ENCODE measurements around the gene TRIM41.

Gene TRIM41

GRCh38 chr5:181187500-181188213 is 35.4 kb upstream of the TRIM41 start:
- Histone ChIP-seq H3K4me3 (replicated peaks; ENCODE audit: insufficient read depth, low read length) (peak overlapping the region; percentile 86), H3K27ac (replicated peaks) (peak overlapping the region; percentile 83)

DNA sequence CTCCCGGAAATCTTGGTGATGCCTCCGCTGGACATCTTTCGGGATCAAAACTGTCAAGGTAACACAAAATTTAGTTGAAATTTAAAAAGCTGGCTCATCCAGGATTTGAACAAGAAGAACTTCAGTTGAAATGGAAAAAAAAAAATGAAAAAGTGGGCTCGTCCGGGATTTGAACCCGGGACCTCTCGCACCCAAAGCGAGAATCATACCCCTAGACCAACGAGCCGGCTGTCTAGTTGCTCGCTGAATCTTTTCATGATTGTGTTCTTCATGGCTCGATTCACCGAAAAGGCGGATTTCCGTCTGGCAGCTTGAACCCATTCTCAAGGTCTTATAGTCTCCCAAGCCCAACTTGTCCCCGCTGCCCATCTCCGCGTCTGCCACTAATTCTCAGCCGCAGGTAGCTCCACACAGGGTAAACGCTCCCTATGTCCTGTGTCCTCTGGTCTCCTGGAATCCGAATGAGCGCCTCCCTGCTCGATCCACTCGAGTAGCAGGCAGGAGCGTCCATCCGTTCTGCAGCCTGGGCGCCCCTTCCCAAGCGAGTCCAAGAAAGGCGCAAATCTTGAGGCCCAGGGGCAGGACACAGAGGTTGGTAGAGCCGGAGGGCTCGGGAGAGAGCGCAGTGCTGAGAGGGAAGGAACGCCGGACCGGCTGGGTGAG is 34.2 kb upstream of the TRIM41 start:
- Histone ChIP-seq H3K27ac (replicated peaks) (peak overlapping the region; percentile 83), H3K4me3 (replicated peaks; ENCODE audit: insufficient read depth, low read length) (peak overlapping the region; percentile 86), H3K27me3 (ENCODE audit: insufficient read depth, poor library complexity, severe bottlenecking) (no peaks in the 10 kb centered on the region)
- DNase-seq (ENCODE audit: low read depth in 1 of 2, low spot score in 1 of 2): peak in 1 of 2 experiments; percentile 78
- TF ChIP-seq, protein P1, sequence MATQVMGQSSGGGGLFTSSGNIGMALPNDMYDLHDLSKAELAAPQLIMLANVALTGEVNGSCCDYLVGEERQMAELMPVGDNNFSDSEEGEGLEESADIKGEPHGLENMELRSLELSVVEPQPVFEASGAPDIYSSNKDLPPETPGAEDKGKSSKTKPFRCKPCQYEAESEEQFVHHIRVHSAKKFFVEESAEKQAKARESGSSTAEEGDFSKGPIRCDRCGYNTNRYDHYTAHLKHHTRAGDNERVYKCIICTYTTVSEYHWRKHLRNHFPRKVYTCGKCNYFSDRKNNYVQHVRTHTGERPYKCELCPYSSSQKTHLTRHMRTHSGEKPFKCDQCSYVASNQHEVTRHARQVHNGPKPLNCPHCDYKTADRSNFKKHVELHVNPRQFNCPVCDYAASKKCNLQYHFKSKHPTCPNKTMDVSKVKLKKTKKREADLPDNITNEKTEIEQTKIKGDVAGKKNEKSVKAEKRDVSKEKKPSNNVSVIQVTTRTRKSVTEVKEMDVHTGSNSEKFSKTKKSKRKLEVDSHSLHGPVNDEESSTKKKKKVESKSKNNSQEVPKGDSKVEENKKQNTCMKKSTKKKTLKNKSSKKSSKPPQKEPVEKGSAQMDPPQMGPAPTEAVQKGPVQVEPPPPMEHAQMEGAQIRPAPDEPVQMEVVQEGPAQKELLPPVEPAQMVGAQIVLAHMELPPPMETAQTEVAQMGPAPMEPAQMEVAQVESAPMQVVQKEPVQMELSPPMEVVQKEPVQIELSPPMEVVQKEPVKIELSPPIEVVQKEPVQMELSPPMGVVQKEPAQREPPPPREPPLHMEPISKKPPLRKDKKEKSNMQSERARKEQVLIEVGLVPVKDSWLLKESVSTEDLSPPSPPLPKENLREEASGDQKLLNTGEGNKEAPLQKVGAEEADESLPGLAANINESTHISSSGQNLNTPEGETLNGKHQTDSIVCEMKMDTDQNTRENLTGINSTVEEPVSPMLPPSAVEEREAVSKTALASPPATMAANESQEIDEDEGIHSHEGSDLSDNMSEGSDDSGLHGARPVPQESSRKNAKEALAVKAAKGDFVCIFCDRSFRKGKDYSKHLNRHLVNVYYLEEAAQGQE (IDR thresholded peaks at IDR 0.05; ENCODE audit: insufficient replicate concordance, low read depth): no peak
- TF ChIP-seq POLR2AphosphoS5 (IDR thresholded peaks at IDR 0.05; ENCODE audit: low read depth): no peak
- TF ChIP-seq CTCF (IDR thresholded peaks at IDR 0.05; ENCODE audit: insufficient read depth, low read length): no peak
- no peak for TF ChIP-seq GABPA (IDR thresholded peaks at IDR 0.05; ENCODE audit: low read depth)
- TF ChIP-seq SPI1 (IDR thresholded peaks at IDR 0.05; ENCODE audit: borderline replicate concordance, low read depth): no peak

More at GRCh38 chr5:181187500-181188213, 35.4 kb upstream of the TRIM41 start:
- no peaks in the 10 kb centered on the region for H3K27me3 ChIP-seq (ENCODE audit: insufficient read depth, poor library complexity, severe bottlenecking)
- peak in 1 of 2 experiments; percentile 67 for DNase-seq (ENCODE audit: low read depth in 1 of 2, low spot score in 1 of 2)
- TF ChIP-seq SPI1 (IDR thresholded peaks at IDR 0.05; ENCODE audit: borderline replicate concordance, low read depth) (no peak), POLR2AphosphoS5 (IDR thresholded peaks at IDR 0.05; ENCODE audit: low read depth) (no peak), GABPA (IDR thresholded peaks at IDR 0.05; ENCODE audit: low read depth) (no peak), CTCF (IDR thresholded peaks at IDR 0.05; ENCODE audit: insufficient read depth, low read length) (no peak)
- TF ChIP-seq, protein P1 (IDR thresholded peaks at IDR 0.05; ENCODE audit: insufficient replicate concordance, low read depth): no peak

DNA sequence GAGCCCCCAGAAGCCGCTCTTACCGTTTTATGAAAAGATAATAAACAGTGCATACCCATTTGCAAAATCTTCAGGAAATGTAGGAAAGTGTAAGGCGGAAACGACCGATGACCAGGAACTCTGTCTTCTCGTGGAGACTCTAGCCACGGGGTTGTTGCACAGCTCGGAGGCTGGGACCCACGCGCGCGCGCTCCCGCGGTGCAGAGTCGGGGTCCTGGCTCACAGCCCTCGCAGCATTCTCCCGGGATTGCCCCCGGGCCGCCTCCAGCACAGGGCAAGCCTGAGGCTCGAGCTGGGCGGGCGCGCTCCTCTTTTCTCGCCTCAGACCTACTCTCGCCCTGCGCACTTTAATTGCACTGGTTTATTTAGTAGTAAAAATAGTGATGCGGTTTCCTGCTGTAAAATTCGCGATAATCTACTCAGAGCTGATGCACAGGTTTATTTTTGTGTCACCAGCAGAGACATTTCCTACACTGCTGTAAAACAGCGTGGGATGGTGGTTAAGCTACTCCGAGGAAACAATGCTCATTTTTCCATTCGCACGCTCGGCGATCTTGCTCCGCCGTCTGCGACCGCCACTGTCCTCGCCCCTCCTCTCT is 33.6 kb upstream of the TRIM41 start:
- DNase-seq (ENCODE audit: low read depth in 1 of 2, low spot score in 1 of 2): no peak
- H3K4me3 ChIP-seq (replicated peaks; ENCODE audit: insufficient read depth, low read length): peak overlapping the region; percentile 86
- no peak for TF ChIP-seq CTCF (IDR thresholded peaks at IDR 0.05; ENCODE audit: insufficient read depth, low read length)
- no peak for TF ChIP-seq GABPA (IDR thresholded peaks at IDR 0.05; ENCODE audit: low read depth)
- no peak for TF ChIP-seq POLR2AphosphoS5 (IDR thresholded peaks at IDR 0.05; ENCODE audit: low read depth)
- TF ChIP-seq SPI1 (IDR thresholded peaks at IDR 0.05; ENCODE audit: borderline replicate concordance, low read depth): no peak
- TF ChIP-seq, protein P1 (IDR thresholded peaks at IDR 0.05; ENCODE audit: insufficient replicate concordance, low read depth): no peak
- peak overlapping the region; percentile 83 for H3K27ac ChIP-seq (replicated peaks)
- H3K27me3 ChIP-seq (ENCODE audit: insufficient read depth, poor library complexity, severe bottlenecking): no peaks in the 10 kb centered on the region
